K562 (cell line): ENCODE measurements around the gene CSF1R. TPM values are rescaled to one million over a fixed set of nuclear protein-coding genes. Genes with fewer than 3 reads are reported as not detected.

Experiments used
- ATAC-seq: fragments of 200-7000 bp; cut with Tn5 transposase; 3 replicates; pipeline ENCODE4 v1.9.1; 2020; ENCODE audit warnings: moderate library complexity
- BruUV-seq: library from RNA; stranded (reverse); fragments of 400-500 nt; replicated peaks from 2 replicates; lab custom pipeline; 2021; lab: Mats Ljungman, UMichigan
- CTCF ChIA-PET: fragments of 300-600 bp; formaldehyde crosslinking; extraction: SDS; loops from one replicate; lab custom pipeline; 2021; ENCODE audit warnings: low intra/inter-chr PET ratio; lab: Yijun Ruan, JAX
- POLR2A ChIA-PET: fragments of 300-600, 350-650 bp; sonication (Branson Sonifier 250); formaldehyde crosslinking; extraction: SDS; loops from one replicate; lab custom pipeline; 2021; ENCODE audit warnings: antibody characterized with exemption, inconsistent platforms; lab: Yijun Ruan, JAX
- DNase-seq, 4 experiments: peaks; one replicate each; pipeline versions ENCODE4 v3.0.0 to v3.0.0-alpha.2; 2011 to 2018; ENCODE audit warnings: low spot score in 3 of 4, mixed read lengths in 3 of 4; ENCODE audit errors: extremely low read depth in 1 of 4
- FAIRE-seq: peaks from 2 replicates; lab custom pipeline; 2011; peaks lifted over from hg19 to GRCh38; lab: Jason Lieb, UNC
- H2AFZ ChIP-seq: 2 replicates; pipeline ENCODE4 v1.6.0; 2011; ENCODE audit warnings: low read depth, low read length, control low read depth, inconsistent platforms
- H3K27ac ChIP-seq: fragments of 200-600 bp; 3 replicates; pipeline ENCODE4 v1.8.0; 2011; ENCODE audit warnings: low read depth, mild to moderate bottlenecking, control low read depth, inconsistent platforms, low read length, moderate library complexity, mixed read lengths; ENCODE audit errors: extremely low read depth
- H3K27me3 ChIP-seq, 2 experiments: fragments of 300-600 bp in 1 of 2; 2 replicates in 1 of 2; 3 replicates in 1 of 2; pipeline versions ENCODE4 v1.6.0 to v1.8.0; 2011; ENCODE audit warnings: inconsistent platforms in 2 of 2, low read length in 2 of 2, mild to moderate bottlenecking in 1 of 2, mixed read lengths in 1 of 2, moderate library complexity in 1 of 2; ENCODE audit not compliant: control insufficient read depth in 2 of 2, insufficient read depth in 2 of 2
- H3K36me3 ChIP-seq: fragments of 300-600 bp; 3 replicates; pipeline ENCODE4 v1.8.0; 2011; ENCODE audit warnings: mild to moderate bottlenecking, low read length, inconsistent platforms; ENCODE audit not compliant: control insufficient read depth, insufficient read depth
- H3K4me1 ChIP-seq, 2 experiments: fragments of 200-600 bp in 1 of 2; replicated peaks in 1 of 2; 2 replicates in 1 of 2; 3 replicates in 1 of 2; pipeline versions ENCODE4 v1.5.1 to v1.8.0; 2011; ENCODE audit warnings: inconsistent platforms in 2 of 2, low read length in 2 of 2, mild to moderate bottlenecking in 1 of 2, mixed read lengths in 1 of 2, moderate library complexity in 1 of 2; ENCODE audit not compliant: control insufficient read depth in 2 of 2, insufficient read depth in 2 of 2
- H3K4me2 ChIP-seq: 2 replicates; pipeline ENCODE4 v1.6.1; 2011; ENCODE audit warnings: low read length, control low read depth, inconsistent platforms, mixed read lengths; ENCODE audit not compliant: insufficient read depth
- H3K4me3 ChIP-seq: fragments of 200-600 bp; sonication (generic), shearing (Covaris generic); 2 replicates; pipeline ENCODE4 v1.5.1; 2016; ENCODE audit warnings: control low read depth, inconsistent platforms
- H3K79me2 ChIP-seq: fragments of 200-600 bp; 3 replicates; pipeline ENCODE4 v1.8.0; 2011; ENCODE audit warnings: low read length, inconsistent platforms; ENCODE audit not compliant: control insufficient read depth, insufficient read depth
- H3K9ac ChIP-seq, 2 experiments: 2 replicates each; pipeline versions ENCODE4 v1.6.0 to v1.6.1; 2011; ENCODE audit warnings: low read depth in 2 of 2, low read length in 2 of 2, control low read depth in 1 of 2, inconsistent platforms in 1 of 2, mild to moderate bottlenecking in 1 of 2, mixed read lengths in 1 of 2; ENCODE audit not compliant: insufficient read depth in 1 of 2
- H3K9me1 ChIP-seq: one replicate; pipeline ENCODE4 v1.6.0; 2011; ENCODE audit warnings: inconsistent platforms, mild to moderate bottlenecking, low read length, moderate library complexity; ENCODE audit not compliant: control insufficient read depth, insufficient read depth
- H3K9me3 ChIP-seq: replicated peaks from 2 replicates; pipeline ENCODE4 v1.5.1; 2011; ENCODE audit warnings: low read depth, low read length, inconsistent platforms; ENCODE audit not compliant: control insufficient read depth, insufficient read depth
- H4K20me1 ChIP-seq: replicated peaks from 2 replicates; pipeline ENCODE4 v1.6.1; 2011; ENCODE audit warnings: low read length, inconsistent platforms, mixed read lengths; ENCODE audit not compliant: control insufficient read depth, insufficient read depth
- CBFA2T3 ChIP-seq: fragments of 450-650 bp; IDR thresholded peaks from 2 replicates; pipeline ENCODE4 v1.6.1; 2017
- FOS ChIP-seq: IDR thresholded peaks from 3 replicates; pipeline ENCODE4 v1.6.1; 2011; ENCODE audit not compliant: insufficient read length; ENCODE audit errors: extremely low read depth
- FOXK2 ChIP-seq, 2 experiments: fragments of 450-650 bp; IDR thresholded peaks in 1 of 2; conservative IDR thresholded peaks in 1 of 2; 2 replicates each; pipeline ENCODE4 v1.6.1; 2016; ENCODE audit warnings: low read depth in 2 of 2, mild to moderate bottlenecking in 1 of 2
- KDM1A ChIP-seq, 2 experiments: fragments of 450-650 bp; IDR thresholded peaks; 2 replicates each; pipeline ENCODE4 v1.6.1; 2016; ENCODE audit warnings: mild to moderate bottlenecking in 2 of 2
- KDM5B ChIP-seq: fragments of 200-600 bp; sonication (generic); IDR thresholded peaks from 2 replicates; pipeline ENCODE4 v1.6.1; 2012; ENCODE audit warnings: low read depth, mild to moderate bottlenecking, moderate library complexity, low read length, control low read depth, inconsistent platforms; ENCODE audit not compliant: insufficient replicate concordance
- KLF1 ChIP-seq: fragments of 450-650 bp; IDR thresholded peaks from 2 replicates; pipeline ENCODE4 v1.6.1; 2016; ENCODE audit warnings: missing genetic modification characterization, missing compliant biosample characterization
- L3MBTL2 ChIP-seq: fragments of 450-650 bp; IDR thresholded peaks from 2 replicates; pipeline ENCODE4 v1.6.1; 2016; ENCODE audit warnings: mild to moderate bottlenecking, moderate library complexity
- MTA1 ChIP-seq: fragments of 450-650 bp; IDR thresholded peaks from 2 replicates; pipeline ENCODE4 v1.6.1; 2017; ENCODE audit warnings: borderline replicate concordance
- NFYB ChIP-seq: IDR thresholded peaks from 2 replicates; pipeline ENCODE4 v1.6.1; 2011; ENCODE audit warnings: mild to moderate bottlenecking, moderate library complexity; ENCODE audit not compliant: insufficient read length; ENCODE audit errors: extremely low read depth
- POLR2A ChIP-seq: fragments of 450-650 bp; conservative IDR thresholded peaks from 2 replicates; pipeline ENCODE4 v1.6.1; 2016
- POLR2AphosphoS2 ChIP-seq: IDR thresholded peaks from 2 replicates; pipeline ENCODE4 v1.6.1; 2012; ENCODE audit warnings: low read length, improper control_type of control experiment
- RFX7 ChIP-seq: fragments of 250-450 bp; sonication (Bioruptor Pico); IDR thresholded peaks from 2 replicates; pipeline ENCODE4 v1.5.1; 2021; ENCODE audit warnings: mild to moderate bottlenecking
- TAL1 ChIP-seq: fragments of 450-650 bp; IDR thresholded peaks from 2 replicates; pipeline ENCODE4 v1.6.1; 2016; ENCODE audit warnings: mild to moderate bottlenecking
- TCF3 ChIP-seq: sonication (generic); formaldehyde crosslinking; IDR thresholded peaks from 2 replicates; pipeline ENCODE4 v1.4.0; 2020; ENCODE audit warnings: mild to moderate bottlenecking, missing genetic modification reagents
- ZNF354B ChIP-seq: fragments of 250-450 bp; sonication (Bioruptor Pico); IDR thresholded peaks from 2 replicates; pipeline ENCODE4 v1.4.0; 2020
- WGBS: fragments of 100-300 bp; shearing (Covaris generic); methylation state at CpG from one replicate; pipeline ENCODE4 v1.1.6; 2016; ENCODE audit warnings: low coverage, mixed read lengths; ENCODE audit not compliant: insufficient coverage; ENCODE audit errors: missing lambda C conversion rate; 5-methylcytosine and 5-hydroxymethylcytosine counted together
- in situ Hi-C: fragments of 300-500 bp; cut with MboI; formaldehyde crosslinking; loops from 4 replicates; pipeline ENCODE4 v1.15.0; 2018; ENCODE audit warnings: inconsistent platforms, mixed read lengths
- intact Hi-C: fragments of 100-400 bp; cut with micrococcal nuclease; formaldehyde crosslinking; loops from 2 replicates; pipeline ENCODE4 v1.14.2; 2022
- polyA plus RNA-seq, 8 experiments: library from polyadenylated mRNA; depleted of rRNA in 4 of 8; stranded (reverse) in 5 of 8; unstranded in 3 of 8; fragments of >200 nt; fragmentation: Nextera tagmentation in 2 of 8; fragmentation: Illumina TruSeq in 1 of 8; extraction: Ambion mirVana in 2 of 8; extraction: Trizol in 1 of 8; gene quantifications; 2 replicates each; pipeline versions ENCODE4 v1.2.1 to v1.2.3, GENCODE V29; 2011 to 2014; ENCODE audit warnings: inconsistent platforms in 1 of 8, missing spikeins in 1 of 8
- total RNA-seq, 7 experiments: library from RNA; depleted of rRNA in 6 of 7; stranded (reverse); fragments of >200 nt in 6 of 7; fragmentation: Illumina TruSeq in 2 of 7; extraction: Trizol in 2 of 7; gene quantifications; 2 replicates each; pipeline versions ENCODE4 v1.2.1 to v1.2.3, GENCODE V29; 2011 to 2021; ENCODE audit warnings: low replicate concordance in 1 of 7
- TF ChIP-seq, protein P1 (sequence below): fragments of 250-450 bp; sonication (Bioruptor Pico); IDR thresholded peaks from 2 replicates; pipeline ENCODE4 v1.5.0; 2021
- TF ChIP-seq, protein P2 (sequence below), 2 experiments: fragments of 450-650 bp in 1 of 2; sonication (generic) in 1 of 2; formaldehyde crosslinking in 1 of 2; IDR thresholded peaks in 1 of 2; conservative IDR thresholded peaks in 1 of 2; 2 replicates each; pipeline versions ENCODE4 v1.6.1 to v1.8.1; 2016 to 2023; ENCODE audit warnings: mild to moderate bottlenecking in 2 of 2, moderate library complexity in 2 of 2, inconsistent platforms in 1 of 2, missing genetic modification reagents in 1 of 2
- TF ChIP-seq, protein P3 (sequence below): fragments of 250-450 bp; sonication (Bioruptor Pico); IDR thresholded peaks from 2 replicates; pipeline ENCODE4 v1.5.0; 2020; ENCODE audit warnings: mild to moderate bottlenecking
- TF ChIP-seq, protein P4 (sequence below), 2 experiments: fragments of 250-450 bp in 1 of 2; fragments of 450-650 bp in 1 of 2; sonication (Bioruptor Pico) in 1 of 2; IDR thresholded peaks; 2 replicates each; pipeline versions ENCODE4 v1.6.1 to v1.8.0; 2016 to 2021; ENCODE audit warnings: mild to moderate bottlenecking in 2 of 2, moderate library complexity in 2 of 2, missing compliant biosample characterization in 1 of 2, missing genetic modification characterization in 1 of 2
- TF ChIP-seq, protein P5 (sequence below), 2 experiments: fragments of 450-650 bp in 1 of 2; sonication (generic) in 1 of 2; formaldehyde crosslinking; conservative IDR thresholded peaks; 2 replicates each; pipeline versions ENCODE4 v1.4.0 to v1.8.1; 2020 to 2022; ENCODE audit warnings: mild to moderate bottlenecking in 1 of 2, missing genetic modification reagents in 1 of 2

The CSF1R gene
- total and polyA plus RNA-seq, 9 of the 15 experiments (the other 6 are each of a cell fraction or from before 2014, with no cell fraction given): 0.03 to 0.64 (median 0.20) TPM; not detected in 6

DNA sequence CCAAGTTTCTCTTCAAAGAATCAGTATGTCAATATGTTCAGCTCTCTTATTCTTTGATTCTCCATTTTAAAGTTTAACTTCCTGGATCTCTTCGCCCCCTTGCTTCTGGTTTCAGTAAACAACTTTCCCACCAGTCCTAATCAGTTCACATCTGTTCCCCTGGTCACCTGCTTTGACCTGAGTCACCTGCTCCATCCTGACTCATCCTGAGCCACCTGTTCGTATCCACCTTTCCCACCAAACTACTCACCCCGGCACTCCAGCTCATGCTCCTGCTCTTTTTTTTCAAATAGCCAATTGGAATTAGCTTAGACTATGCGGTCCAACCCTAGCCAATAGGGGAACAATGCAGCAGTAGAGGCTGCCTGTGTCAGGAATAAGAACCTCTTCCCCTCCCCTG, 23.6 kb upstream of the CSF1R start:
- intact Hi-C loops (loop anchor here (10.0 kb wide), 2 partner anchors 85 to 805 kb away; no protein-coding TSS in a partner anchor), in situ Hi-C loops (no loop called here)
- no peak overlapping the region for H3K4me2 ChIP-seq
- FAIRE-seq: peak; percentile 60
- H3K9me3 ChIP-seq: no peaks in the 10 kb centered on the region
- H4K20me1 ChIP-seq: 0 out of 2 replicates have a peak, but pooled peaks cover 4% of the 10 kb centered on the region
- 4% methylated on average over 4 of the region's 4 CpGs for WGBS
- CTCF ChIA-PET: no interaction called here
- H3K9ac ChIP-seq: no peak overlapping the region
- no peak for ATAC-seq
- H3K79me2 ChIP-seq: no peaks in the 10 kb centered on the region
- H3K4me1 ChIP-seq: peaks cover 4 to 18% of the 10 kb centered on the region in 2 experiments; a peak in 4 of 5 replicates
- no peaks in the 10 kb centered on the region for H3K36me3 ChIP-seq
- DNase-seq: peak in 2 of 4 experiments; percentile 8 to 9
- no peak overlapping the region for H3K27ac ChIP-seq
- no TSS peak for BruUV-seq
- H2AFZ ChIP-seq: no peak overlapping the region
- no peak overlapping the region for H3K4me3 ChIP-seq
- POLR2A ChIA-PET: interaction anchor here (0.6 to 1.4 kb wide), 2 partner anchors 13 to 28 kb away, joined by 3 read pairs; no protein-coding TSS in a partner anchor
- no peaks in the 10 kb centered on the region for H3K27me3 ChIP-seq
- no peaks in the 10 kb centered on the region for H3K9me1 ChIP-seq
- TF ChIP-seq TCF3 (CRISPR knock-in tag) (peak; percentile 55), KDM5B (no peak), MTA1 (0 out of 2 replicates have a peak, but pooled peaks have one; percentile 34), KDM1A (IDR thresholded peaks at IDR 0.05) (no peak), RFX7 (CRISPR knock-in tag) (no peak), KLF1 (tag) (no peak), POLR2AphosphoS2 (no peak), NFYB (peak; percentile 3), CBFA2T3 (peak; percentile 75), TAL1 (peak; percentile 52), L3MBTL2 (0 out of 2 replicates have a peak, but pooled peaks have one; percentile 33), ZNF354B (CRISPR knock-in tag) (no peak), POLR2A (no peak), FOXK2 (conservative IDR thresholded peaks at IDR 0.05 in 1 of 2, IDR thresholded peaks at IDR 0.05 in 1 of 2; ENCODE audit: low read depth in 2 of 2) (peak in 1 of 2 experiments; percentile 54; a peak in 2 of 4 replicates), FOS (no peak)
- TF ChIP-seq, protein P1, sequence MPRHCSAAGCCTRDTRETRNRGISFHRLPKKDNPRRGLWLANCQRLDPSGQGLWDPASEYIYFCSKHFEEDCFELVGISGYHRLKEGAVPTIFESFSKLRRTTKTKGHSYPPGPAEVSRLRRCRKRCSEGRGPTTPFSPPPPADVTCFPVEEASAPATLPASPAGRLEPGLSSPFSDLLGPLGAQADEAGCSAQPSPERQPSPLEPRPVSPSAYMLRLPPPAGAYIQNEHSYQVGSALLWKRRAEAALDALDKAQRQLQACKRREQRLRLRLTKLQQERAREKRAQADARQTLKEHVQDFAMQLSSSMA (CRISPR knock-in tag): no peak
- TF ChIP-seq, protein P2, sequence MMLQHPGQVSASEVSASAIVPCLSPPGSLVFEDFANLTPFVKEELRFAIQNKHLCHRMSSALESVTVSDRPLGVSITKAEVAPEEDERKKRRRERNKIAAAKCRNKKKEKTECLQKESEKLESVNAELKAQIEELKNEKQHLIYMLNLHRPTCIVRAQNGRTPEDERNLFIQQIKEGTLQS (IDR thresholded peaks at IDR 0.05): peak; percentile 49
- TF ChIP-seq, protein P2 (CRISPR knock-in tag; conservative IDR thresholded peaks at IDR 0.05): no peak
- TF ChIP-seq, protein P3, sequence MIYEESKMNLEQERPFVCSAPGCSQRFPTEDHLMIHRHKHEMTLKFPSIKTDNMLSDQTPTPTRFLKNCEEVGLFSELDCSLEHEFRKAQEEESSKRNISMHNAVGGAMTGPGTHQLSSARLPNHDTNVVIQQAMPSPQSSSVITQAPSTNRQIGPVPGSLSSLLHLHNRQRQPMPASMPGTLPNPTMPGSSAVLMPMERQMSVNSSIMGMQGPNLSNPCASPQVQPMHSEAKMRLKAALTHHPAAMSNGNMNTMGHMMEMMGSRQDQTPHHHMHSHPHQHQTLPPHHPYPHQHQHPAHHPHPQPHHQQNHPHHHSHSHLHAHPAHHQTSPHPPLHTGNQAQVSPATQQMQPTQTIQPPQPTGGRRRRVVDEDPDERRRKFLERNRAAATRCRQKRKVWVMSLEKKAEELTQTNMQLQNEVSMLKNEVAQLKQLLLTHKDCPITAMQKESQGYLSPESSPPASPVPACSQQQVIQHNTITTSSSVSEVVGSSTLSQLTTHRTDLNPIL (CRISPR knock-in tag): no peak
- TF ChIP-seq, protein P4, sequence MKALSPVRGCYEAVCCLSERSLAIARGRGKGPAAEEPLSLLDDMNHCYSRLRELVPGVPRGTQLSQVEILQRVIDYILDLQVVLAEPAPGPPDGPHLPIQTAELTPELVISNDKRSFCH (CRISPR knock-in tag; IDR thresholded peaks at IDR 0.05): no peak
- TF ChIP-seq, protein P4 (tag; IDR thresholded peaks at IDR 0.05): no peak
- TF ChIP-seq, protein P5, sequence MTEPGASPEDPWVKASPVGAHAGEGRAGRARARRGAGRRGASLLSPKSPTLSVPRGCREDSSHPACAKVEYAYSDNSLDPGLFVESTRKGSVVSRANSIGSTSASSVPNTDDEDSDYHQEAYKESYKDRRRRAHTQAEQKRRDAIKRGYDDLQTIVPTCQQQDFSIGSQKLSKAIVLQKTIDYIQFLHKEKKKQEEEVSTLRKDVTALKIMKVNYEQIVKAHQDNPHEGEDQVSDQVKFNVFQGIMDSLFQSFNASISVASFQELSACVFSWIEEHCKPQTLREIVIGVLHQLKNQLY (CRISPR knock-in tag; conservative IDR thresholded peaks at IDR 0.05): no peak
